ENCODE results near the gene SRPK2. TPM values are rescaled to one million over a fixed set of nuclear protein-coding genes. Genes with fewer than 3 reads are reported as not detected.

The SRPK2 gene
- total and polyA plus RNA-seq, 2 of the 13 experiments (the other 11 are each of a cell fraction or from before 2014, with no cell fraction given): 10.1 to 22.3 TPM

DNA sequence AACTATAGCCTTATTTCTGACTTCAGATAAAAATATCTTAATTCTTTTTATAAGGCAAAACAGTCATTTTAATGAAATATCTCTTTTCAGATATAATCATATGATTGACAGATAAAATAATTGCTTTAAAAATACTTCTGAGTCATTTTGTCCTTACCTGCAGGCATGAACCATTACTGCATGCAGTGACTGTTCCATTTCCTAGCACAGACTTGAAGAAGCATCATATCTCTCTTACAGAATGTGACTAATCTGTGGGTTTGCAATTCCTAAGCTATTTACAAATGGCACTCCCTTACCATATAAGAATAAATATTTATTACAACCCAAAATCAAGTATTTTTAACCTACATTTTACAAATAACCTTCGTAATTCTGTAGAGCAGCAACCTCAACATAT lies 120.7 kb downstream of the SRPK2 start (continued):
- no peak for TF ChIP-seq ZBTB7B (CRISPR knock-in tag; IDR thresholded peaks at IDR 0.05)
- no peak for TF ChIP-seq ZNF777 (CRISPR knock-in tag; IDR thresholded peaks at IDR 0.05)
- no peak for TF ChIP-seq SMARCC2 (IDR thresholded peaks at IDR 0.05)
- no peak for TF ChIP-seq ZNF724P (CRISPR knock-in tag; IDR thresholded peaks at IDR 0.05; ENCODE audit: borderline replicate concordance)
- TF ChIP-seq, protein P1, sequence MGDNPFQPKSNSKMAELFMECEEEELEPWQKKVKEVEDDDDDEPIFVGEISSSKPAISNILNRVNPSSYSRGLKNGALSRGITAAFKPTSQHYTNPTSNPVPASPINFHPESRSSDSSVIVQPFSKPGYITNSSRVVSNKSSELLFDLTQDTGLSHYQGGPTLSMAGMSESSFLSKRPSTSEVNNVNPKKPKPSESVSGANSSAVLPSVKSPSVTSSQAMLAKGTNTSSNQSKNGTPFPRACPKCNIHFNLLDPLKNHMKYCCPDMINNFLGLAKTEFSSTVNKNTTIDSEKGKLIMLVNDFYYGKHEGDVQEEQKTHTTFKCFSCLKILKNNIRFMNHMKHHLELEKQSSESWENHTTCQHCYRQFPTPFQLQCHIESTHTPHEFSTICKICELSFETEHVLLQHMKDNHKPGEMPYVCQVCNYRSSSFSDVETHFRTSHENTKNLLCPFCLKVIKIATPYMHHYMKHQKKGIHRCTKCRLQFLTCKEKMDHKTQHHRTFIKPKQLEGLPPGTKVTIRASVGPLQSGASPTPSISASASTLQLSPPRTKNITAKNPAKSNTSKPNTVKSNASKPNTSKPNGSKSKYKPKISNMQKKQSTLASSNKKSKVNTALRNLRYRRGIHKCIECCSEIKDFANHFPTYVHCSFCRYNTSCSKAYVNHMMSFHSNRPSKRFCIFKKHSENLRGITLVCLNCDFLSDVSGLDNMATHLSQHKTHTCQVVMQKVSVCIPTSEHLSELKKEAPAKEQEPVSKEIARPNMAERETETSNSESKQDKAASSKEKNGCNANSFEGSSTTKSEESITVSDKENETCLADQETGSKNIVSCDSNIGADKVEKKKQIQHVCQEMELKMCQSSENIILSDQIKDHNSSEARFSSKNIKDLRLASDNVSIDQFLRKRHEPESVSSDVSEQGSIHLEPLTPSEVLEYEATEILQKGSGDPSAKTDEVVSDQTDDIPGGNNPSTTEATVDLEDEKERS (CRISPR knock-in tag; IDR thresholded peaks at IDR 0.05): no peak
- no peak for TF ChIP-seq NR2C2 (CRISPR knock-in tag; IDR thresholded peaks at IDR 0.05; ENCODE audit: borderline replicate concordance)
- no peak for TF ChIP-seq U2AF2 (IDR thresholded peaks at IDR 0.05; ENCODE audit: low read depth, low read length)
- TF ChIP-seq, protein P2, sequence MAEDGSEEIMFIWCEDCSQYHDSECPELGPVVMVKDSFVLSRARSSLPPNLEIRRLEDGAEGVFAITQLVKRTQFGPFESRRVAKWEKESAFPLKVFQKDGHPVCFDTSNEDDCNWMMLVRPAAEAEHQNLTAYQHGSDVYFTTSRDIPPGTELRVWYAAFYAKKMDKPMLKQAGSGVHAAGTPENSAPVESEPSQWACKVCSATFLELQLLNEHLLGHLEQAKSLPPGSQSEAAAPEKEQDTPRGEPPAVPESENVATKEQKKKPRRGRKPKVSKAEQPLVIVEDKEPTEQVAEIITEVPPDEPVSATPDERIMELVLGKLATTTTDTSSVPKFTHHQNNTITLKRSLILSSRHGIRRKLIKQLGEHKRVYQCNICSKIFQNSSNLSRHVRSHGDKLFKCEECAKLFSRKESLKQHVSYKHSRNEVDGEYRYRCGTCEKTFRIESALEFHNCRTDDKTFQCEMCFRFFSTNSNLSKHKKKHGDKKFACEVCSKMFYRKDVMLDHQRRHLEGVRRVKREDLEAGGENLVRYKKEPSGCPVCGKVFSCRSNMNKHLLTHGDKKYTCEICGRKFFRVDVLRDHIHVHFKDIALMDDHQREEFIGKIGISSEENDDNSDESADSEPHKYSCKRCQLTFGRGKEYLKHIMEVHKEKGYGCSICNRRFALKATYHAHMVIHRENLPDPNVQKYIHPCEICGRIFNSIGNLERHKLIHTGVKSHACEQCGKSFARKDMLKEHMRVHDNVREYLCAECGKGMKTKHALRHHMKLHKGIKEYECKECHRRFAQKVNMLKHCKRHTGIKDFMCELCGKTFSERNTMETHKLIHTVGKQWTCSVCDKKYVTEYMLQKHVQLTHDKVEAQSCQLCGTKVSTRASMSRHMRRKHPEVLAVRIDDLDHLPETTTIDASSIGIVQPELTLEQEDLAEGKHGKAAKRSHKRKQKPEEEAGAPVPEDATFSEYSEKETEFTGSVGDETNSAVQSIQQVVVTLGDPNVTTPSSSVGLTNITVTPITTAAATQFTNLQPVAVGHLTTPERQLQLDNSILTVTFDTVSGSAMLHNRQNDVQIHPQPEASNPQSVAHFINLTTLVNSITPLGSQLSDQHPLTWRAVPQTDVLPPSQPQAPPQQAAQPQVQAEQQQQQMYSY (CRISPR knock-in tag; IDR thresholded peaks at IDR 0.05): no peak
- no peak for TF ChIP-seq MZF1 (CRISPR knock-in tag; IDR thresholded peaks at IDR 0.05; ENCODE audit: borderline replicate concordance)
- TF ChIP-seq ZNF225 (CRISPR knock-in tag; IDR thresholded peaks at IDR 0.05): no peak

Data from HepG2 (cell line).